GM12865 (cell line): ENCODE results near the gene ALKBH3.

Experiments
- DNase-seq: peaks from one replicate; pipeline ENCODE4 v3.0.0; 2010; ENCODE audit warnings: low read depth
- H3K4me3 ChIP-seq: 2 replicates; pipeline ENCODE4 v1.5.1; 2011; ENCODE audit warnings: mild to moderate bottlenecking, low read depth, low read length, control low read depth
- TF ChIP-seq, protein P1 (sequence below): IDR thresholded peaks from 2 replicates; pipeline ENCODE4 v1.5.1; 2011; ENCODE audit warnings: low read length, control low read depth, low read depth, inconsistent platforms; ENCODE audit not compliant: insufficient read depth; ENCODE audit errors: missing control alignments

Gene ALKBH3

DNA sequence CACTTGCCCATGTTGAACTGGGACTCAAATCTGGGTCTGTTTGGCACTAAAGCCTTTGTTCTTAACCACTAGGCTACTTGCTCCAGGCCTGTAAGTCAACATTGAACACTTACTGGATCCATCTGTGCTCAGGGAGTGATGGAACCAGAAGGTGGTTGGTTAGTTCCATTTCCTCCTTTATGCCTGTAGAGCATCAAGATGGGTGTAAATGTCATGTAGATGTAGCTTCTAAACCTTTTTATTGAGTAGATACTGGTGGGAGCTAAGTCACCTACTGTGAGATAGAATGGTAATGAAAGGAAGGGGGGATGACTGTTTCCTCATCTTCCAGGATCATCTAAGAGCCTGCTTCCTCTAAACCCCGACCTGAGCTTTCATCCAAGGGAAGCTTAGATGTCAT is 38.6 kb upstream of the ALKBH3 start:
- DNase-seq, result no peak
- no peak overlapping the region for H3K4me3 ChIP-seq
- TF ChIP-seq, protein P1, sequence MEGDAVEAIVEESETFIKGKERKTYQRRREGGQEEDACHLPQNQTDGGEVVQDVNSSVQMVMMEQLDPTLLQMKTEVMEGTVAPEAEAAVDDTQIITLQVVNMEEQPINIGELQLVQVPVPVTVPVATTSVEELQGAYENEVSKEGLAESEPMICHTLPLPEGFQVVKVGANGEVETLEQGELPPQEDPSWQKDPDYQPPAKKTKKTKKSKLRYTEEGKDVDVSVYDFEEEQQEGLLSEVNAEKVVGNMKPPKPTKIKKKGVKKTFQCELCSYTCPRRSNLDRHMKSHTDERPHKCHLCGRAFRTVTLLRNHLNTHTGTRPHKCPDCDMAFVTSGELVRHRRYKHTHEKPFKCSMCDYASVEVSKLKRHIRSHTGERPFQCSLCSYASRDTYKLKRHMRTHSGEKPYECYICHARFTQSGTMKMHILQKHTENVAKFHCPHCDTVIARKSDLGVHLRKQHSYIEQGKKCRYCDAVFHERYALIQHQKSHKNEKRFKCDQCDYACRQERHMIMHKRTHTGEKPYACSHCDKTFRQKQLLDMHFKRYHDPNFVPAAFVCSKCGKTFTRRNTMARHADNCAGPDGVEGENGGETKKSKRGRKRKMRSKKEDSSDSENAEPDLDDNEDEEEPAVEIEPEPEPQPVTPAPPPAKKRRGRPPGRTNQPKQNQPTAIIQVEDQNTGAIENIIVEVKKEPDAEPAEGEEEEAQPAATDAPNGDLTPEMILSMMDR, result no peak

DNA sequence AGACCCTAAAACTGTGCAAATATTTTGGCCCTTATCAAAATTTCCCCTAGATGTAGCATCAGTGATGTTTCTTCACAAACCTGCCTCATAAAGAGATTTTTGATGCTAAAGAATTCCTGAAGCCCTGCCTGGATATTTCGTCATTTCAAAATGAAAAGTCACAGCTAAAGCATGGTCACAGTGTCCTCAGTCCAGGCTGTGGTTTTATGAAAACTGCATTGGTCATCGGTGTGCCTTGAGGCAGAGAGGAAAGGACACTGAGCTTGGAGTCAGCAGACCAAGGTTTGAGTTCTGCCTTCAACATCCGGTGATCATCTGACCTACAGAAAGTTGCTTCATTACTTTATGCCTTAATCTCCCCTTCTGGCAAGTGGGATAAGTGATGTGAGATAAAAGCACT is 34.8 kb upstream of the ALKBH3 start:
- TF ChIP-seq, protein P1, result no peak
- H3K4me3 ChIP-seq, result no peak overlapping the region
- no peak for DNase-seq

DNA sequence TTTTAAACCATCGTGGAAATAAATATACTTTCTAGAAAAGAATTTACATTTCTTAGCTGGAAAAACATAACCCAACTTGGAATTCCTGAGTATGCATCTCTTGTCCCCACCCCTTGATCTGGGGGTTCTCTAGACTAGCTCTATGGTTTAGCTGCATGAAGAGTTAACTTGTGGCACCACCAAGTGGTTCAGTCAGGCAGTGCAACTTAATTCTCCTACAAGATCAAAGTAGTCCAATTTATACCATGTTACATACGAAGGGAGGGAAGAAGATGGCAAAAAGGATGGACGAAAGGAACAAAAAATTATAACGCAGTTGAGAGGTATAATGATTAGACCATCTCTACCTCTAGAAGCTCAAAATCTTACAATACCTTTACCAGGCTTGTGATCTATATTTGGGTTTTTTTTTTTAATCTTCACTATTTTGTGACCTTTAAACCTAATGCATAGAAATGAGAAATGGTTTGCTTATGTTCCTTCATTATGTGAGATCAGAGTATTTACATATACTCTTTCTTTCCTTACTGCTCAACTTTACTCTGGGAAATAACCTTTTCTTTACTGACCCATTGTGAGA is 28.5 kb upstream of the ALKBH3 start:
- DNase-seq, result peak; percentile 76
- H3K4me3 ChIP-seq, result no peak overlapping the region
- TF ChIP-seq, protein P1, result peak; percentile 71

DNA sequence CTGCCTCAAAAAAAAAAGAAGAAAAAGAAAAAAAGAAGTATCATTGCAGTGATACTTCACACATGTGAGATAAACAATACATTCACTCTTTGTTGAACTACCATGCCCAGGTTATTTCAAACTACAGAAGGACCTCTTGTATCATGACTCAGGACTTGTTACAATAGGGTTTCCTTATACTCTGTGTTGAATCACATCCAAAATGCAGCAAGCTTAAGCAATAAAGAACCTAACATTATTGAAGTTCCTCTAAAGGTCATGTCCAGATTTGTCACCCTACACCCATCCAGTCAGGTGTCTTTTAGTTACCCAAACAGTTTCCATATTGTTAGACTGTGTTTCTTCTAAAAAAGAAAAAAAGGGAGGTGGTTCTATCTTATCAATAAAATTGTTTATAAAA is 26.9 kb upstream of the ALKBH3 start:
- DNase-seq, result no peak
- TF ChIP-seq, protein P1, result no peak
- no peak overlapping the region for H3K4me3 ChIP-seq

DNA sequence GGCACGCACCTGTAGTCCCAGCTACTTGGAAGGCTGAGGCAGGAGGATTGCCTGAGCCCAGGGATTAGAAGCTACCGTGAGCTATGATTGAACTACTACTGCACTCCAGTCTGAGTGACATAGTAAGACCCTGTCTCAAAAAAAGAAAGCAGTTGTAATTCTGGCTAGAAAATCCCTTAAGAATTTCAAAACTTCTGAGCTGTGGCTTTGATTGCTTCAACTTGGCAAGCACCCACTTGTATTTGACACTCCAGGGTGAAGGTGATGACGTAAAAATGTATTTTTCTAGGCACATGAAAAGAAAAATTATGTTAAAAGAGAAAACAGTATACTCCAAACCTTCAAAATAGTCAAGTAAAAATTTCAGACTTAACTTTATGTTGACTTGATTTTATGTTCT is 23.6 kb upstream of the ALKBH3 start:
- no peak overlapping the region for H3K4me3 ChIP-seq
- DNase-seq, result no peak

DNA sequence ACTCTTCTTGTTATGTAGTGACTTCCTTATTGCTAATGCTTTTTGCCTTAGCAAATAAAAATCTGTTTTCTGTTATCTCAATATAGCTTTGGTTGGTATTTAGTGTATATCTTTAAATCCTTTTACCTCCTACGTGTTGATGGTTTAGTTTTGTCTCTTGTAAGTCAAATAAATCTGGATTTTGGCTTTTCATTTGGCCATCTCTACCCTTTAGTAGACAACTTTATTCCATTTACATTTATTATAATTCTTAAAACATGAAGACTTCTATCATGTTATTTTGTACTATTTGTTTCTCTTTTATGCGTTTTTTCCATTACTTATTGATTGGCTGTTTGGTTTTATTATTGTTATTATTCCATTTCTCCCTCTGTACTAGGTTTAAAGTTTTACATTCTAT is 19.5 kb upstream of the ALKBH3 start:
- H3K4me3 ChIP-seq, result no peak overlapping the region
- no peak for DNase-seq
- TF ChIP-seq, protein P1, result no peak

More for the DNA sequence above, 23.6 kb upstream of the ALKBH3 start:
- TF ChIP-seq, protein P1, result no peak

DNA sequence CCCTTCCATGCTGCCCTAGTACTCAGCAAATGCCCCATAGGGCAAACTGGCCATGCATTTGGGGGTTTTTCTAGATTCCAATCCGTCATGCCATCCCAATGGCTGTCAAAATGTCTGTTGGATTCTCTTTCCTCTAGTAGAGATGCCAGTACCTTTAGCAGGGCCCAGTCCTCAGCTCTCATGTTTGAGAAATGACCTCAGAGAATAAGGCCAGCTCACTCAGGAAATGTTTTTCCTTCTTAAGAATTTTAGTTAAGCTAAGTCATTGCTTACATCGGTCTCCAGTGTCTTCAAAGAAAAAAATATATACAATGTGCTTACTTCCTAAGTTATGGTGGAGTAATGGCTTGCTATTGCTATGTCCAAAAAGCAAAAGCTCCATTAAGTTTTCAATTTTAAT is 14.1 kb upstream of the ALKBH3 start:
- no peak for DNase-seq
- TF ChIP-seq, protein P1, result no peak
- no peak overlapping the region for H3K4me3 ChIP-seq
